A549 (cell line): ENCODE measurements around the gene HRCT1. TPM values are rescaled to one million over a fixed set of nuclear protein-coding genes. Genes with fewer than 3 reads are reported as not detected.
"Not testable (repeated sequence)": the region's sequence is repeated elsewhere in the genome, so short reads cannot be mapped to it uniquely, and the experiment has no call there.

ENCODE experiments used
- ATAC-seq, 2 experiments: fragments of 200-7000 bp in 1 of 2; fragments of >200 bp in 1 of 2; cut with Nextera tagmentation in 1 of 2; cut with Tn5 transposase in 1 of 2; 3 replicates each; pipeline versions ENCODE4 v1.8.0 to v1.9.1; 2018 to 2020; ENCODE audit warnings: mild to moderate bottlenecking in 1 of 2, moderate library complexity in 1 of 2
- CTCF ChIA-PET: fragments of 300-600 bp; sonication (Branson Sonifier 250); formaldehyde crosslinking; extraction: SDS; loops from one replicate; lab custom pipeline; 2021; ENCODE audit warnings: antibody characterized with exemption, inconsistent platforms; lab: Yijun Ruan, JAX
- POLR2A ChIA-PET: fragments of 350-600 bp; formaldehyde crosslinking; extraction: SDS; loops from one replicate; lab custom pipeline; 2021; ENCODE audit warnings: antibody characterized with exemption, inconsistent platforms; lab: Yijun Ruan, JAX
- DNase-seq, 2 experiments: peaks; one replicate each; pipeline versions ENCODE4 v3.0.0 to v3.0.0-alpha.2; 2011 to 2016; ENCODE audit warnings: low read depth in 1 of 2, low spot score in 1 of 2
- FAIRE-seq: peaks from 2 replicates; lab custom pipeline; 2011; peaks lifted over from hg19 to GRCh38; lab: Jason Lieb, UNC
- H3K27ac ChIP-seq, 2 experiments: fragments of >200 bp; sonication (Bioruptor Twin); formaldehyde crosslinking; 3 replicates each; pipeline ENCODE4 v1.5.1; 2016 to 2017
- H3K4me1 ChIP-seq: fragments of >200 bp; sonication (Bioruptor Twin); formaldehyde crosslinking; 3 replicates; pipeline ENCODE4 v1.6.1; 2016
- H3K4me2 ChIP-seq: fragments of >200 bp; sonication (Bioruptor Twin); formaldehyde crosslinking; 3 replicates; pipeline ENCODE4 v1.6.1; 2016
- H3K4me3 ChIP-seq: fragments of >200 bp; sonication (Bioruptor Twin); formaldehyde crosslinking; 3 replicates; pipeline ENCODE4 v1.5.1; 2016
- H3K9me3 ChIP-seq: fragments of >200 bp; sonication (Bioruptor Twin); formaldehyde crosslinking; 3 replicates; pipeline ENCODE4 v1.6.1; 2016
- CBX2 ChIP-seq: fragments of 200-600 bp; sonication (generic); IDR thresholded peaks from 2 replicates; pipeline ENCODE4 v1.6.1; 2016; ENCODE audit warnings: low read depth, mild to moderate bottlenecking, borderline replicate concordance
- CEBPB ChIP-seq, 2 experiments: fragments of >200 bp in 1 of 2; sonication (Bioruptor Twin) in 1 of 2; formaldehyde crosslinking in 1 of 2; IDR thresholded peaks; 2 replicates each; pipeline ENCODE4 v1.6.1; 2012 to 2016
- EP300 ChIP-seq, 2 experiments: fragments of >200 bp; sonication (Bioruptor Twin); formaldehyde crosslinking; IDR thresholded peaks; 2 replicates in 1 of 2; 3 replicates in 1 of 2; pipeline ENCODE4 v1.6.1; 2016 to 2017
- HEYL ChIP-seq: fragments of 250-450 bp; sonication (Bioruptor Pico); IDR thresholded peaks from 2 replicates; pipeline ENCODE4 v1.8.0; 2021; ENCODE audit warnings: mild to moderate bottlenecking, moderate library complexity
- HOXA7 ChIP-seq: fragments of 250-450 bp; sonication (Bioruptor Pico); IDR thresholded peaks from 2 replicates; pipeline ENCODE4 v1.5.0; 2020; ENCODE audit warnings: mild to moderate bottlenecking, moderate library complexity
- HOXB5 ChIP-seq: fragments of 250-450 bp; sonication (Bioruptor Pico); IDR thresholded peaks from 2 replicates; pipeline ENCODE4 v1.5.0; 2020; ENCODE audit warnings: mild to moderate bottlenecking, moderate library complexity
- NFE2L2 ChIP-seq: fragments of 150-350 bp; conservative IDR thresholded peaks from 2 replicates; pipeline ENCODE4 v1.6.1; 2014; ENCODE audit warnings: low read length
- NPAS2 ChIP-seq: fragments of 250-450 bp; sonication (Bioruptor Pico); IDR thresholded peaks from 2 replicates; pipeline ENCODE4 v1.8.0; 2022; ENCODE audit warnings: mild to moderate bottlenecking, moderate library complexity, borderline replicate concordance
- PBX3 ChIP-seq: IDR thresholded peaks from 2 replicates; pipeline ENCODE4 v1.6.1; 2012
- RAD21 ChIP-seq, 2 experiments: fragments of >200 bp in 1 of 2; sonication (Bioruptor Twin) in 1 of 2; formaldehyde crosslinking in 1 of 2; IDR thresholded peaks in 1 of 2; conservative IDR thresholded peaks in 1 of 2; 2 replicates in 1 of 2; 3 replicates in 1 of 2; pipeline ENCODE4 v1.6.1; 2012 to 2018; ENCODE audit warnings: inconsistent platforms in 1 of 2
- ZFP36 ChIP-seq: fragments of 450-650 bp; IDR thresholded peaks from 2 replicates; pipeline ENCODE4 v1.6.1; 2014; ENCODE audit warnings: borderline replicate concordance; ENCODE audit not compliant: partially characterized antibody
- WGBS: methylation state at CpG from one replicate; pipeline ENCODE4 v1.1.6; 2017; ENCODE audit errors: missing lambda C conversion rate; 5-methylcytosine and 5-hydroxymethylcytosine counted together
- polyA plus RNA-seq, 4 experiments: library from polyadenylated mRNA; depleted of rRNA in 3 of 4; stranded (reverse); fragments of >200 nt; fragmentation: RNase III in 1 of 4; extraction: RNeasy Plus Mini Kit Qiagen cat#74134 plus additional on column Dnase treatment in 1 of 4; gene quantifications; 2 replicates in 3 of 4; 3 replicates in 1 of 4; pipeline ENCODE4 v1.2.3, GENCODE V29; 2011 to 2017
- TF ChIP-seq, protein P1 (sequence below): fragments of >200 bp; sonication (Bioruptor Twin); formaldehyde crosslinking; IDR thresholded peaks from 3 replicates; pipeline ENCODE4 v1.5.1; 2016
- TF ChIP-seq, protein P2 (sequence below): IDR thresholded peaks from 2 replicates; pipeline ENCODE4 v1.6.1; 2012; ENCODE audit warnings: low read depth, borderline replicate concordance
- TF ChIP-seq, protein P3 (sequence below): fragments of 250-450 bp; sonication (Bioruptor Pico); IDR thresholded peaks from 2 replicates; pipeline ENCODE4 v1.5.0; 2020; ENCODE audit warnings: low read depth, mild to moderate bottlenecking, moderate library complexity
- TF ChIP-seq, protein P4 (sequence below): fragments of >200 bp; sonication (Bioruptor Twin); formaldehyde crosslinking; IDR thresholded peaks from 2 replicates; pipeline ENCODE4 v1.6.1; 2016

The HRCT1 gene
- polyA plus RNA-seq, 2 of the 4 experiments (the other 2 are of a cell fraction), result 0.21 to 0.22 TPM

GRCh38 chr9:35932735-35933134 lies 26.7 kb downstream of the HRCT1 start:
- no peaks in the 10 kb centered on the region for H3K4me1 ChIP-seq
- FAIRE-seq (no peak), DNase-seq (no peak)
- WGBS, result 93% methylated on average over 3 of the region's 3 CpGs
- no peaks in the 10 kb centered on the region for H3K9me3 ChIP-seq
- no peak overlapping the region for H3K4me2 ChIP-seq
- H3K27ac ChIP-seq, result no peak overlapping the region
- TF ChIP-seq, protein P1, sequence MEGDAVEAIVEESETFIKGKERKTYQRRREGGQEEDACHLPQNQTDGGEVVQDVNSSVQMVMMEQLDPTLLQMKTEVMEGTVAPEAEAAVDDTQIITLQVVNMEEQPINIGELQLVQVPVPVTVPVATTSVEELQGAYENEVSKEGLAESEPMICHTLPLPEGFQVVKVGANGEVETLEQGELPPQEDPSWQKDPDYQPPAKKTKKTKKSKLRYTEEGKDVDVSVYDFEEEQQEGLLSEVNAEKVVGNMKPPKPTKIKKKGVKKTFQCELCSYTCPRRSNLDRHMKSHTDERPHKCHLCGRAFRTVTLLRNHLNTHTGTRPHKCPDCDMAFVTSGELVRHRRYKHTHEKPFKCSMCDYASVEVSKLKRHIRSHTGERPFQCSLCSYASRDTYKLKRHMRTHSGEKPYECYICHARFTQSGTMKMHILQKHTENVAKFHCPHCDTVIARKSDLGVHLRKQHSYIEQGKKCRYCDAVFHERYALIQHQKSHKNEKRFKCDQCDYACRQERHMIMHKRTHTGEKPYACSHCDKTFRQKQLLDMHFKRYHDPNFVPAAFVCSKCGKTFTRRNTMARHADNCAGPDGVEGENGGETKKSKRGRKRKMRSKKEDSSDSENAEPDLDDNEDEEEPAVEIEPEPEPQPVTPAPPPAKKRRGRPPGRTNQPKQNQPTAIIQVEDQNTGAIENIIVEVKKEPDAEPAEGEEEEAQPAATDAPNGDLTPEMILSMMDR, result no peak
- no peak for TF ChIP-seq RAD21 (conservative IDR thresholded peaks at IDR 0.05 in 1 of 2, IDR thresholded peaks at IDR 0.05 in 1 of 2)
- no peak for TF ChIP-seq PBX3
- TF ChIP-seq ZFP36, result no peak
- TF ChIP-seq CBX2, result no peak
- no peak for TF ChIP-seq NFE2L2
- TF ChIP-seq, protein P2, sequence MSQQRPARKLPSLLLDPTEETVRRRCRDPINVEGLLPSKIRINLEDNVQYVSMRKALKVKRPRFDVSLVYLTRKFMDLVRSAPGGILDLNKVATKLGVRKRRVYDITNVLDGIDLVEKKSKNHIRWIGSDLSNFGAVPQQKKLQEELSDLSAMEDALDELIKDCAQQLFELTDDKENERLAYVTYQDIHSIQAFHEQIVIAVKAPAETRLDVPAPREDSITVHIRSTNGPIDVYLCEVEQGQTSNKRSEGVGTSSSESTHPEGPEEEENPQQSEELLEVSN, result no peak
- no peak for TF ChIP-seq HOXB5 (CRISPR knock-in tag)
- TF ChIP-seq, protein P3, sequence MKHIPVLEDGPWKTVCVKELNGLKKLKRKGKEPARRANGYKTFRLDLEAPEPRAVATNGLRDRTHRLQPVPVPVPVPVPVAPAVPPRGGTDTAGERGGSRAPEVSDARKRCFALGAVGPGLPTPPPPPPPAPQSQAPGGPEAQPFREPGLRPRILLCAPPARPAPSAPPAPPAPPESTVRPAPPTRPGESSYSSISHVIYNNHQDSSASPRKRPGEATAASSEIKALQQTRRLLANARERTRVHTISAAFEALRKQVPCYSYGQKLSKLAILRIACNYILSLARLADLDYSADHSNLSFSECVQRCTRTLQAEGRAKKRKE (CRISPR knock-in tag), result no peak
- TF ChIP-seq, all 56 proteins: peak for 0
- H3K4me3 ChIP-seq, result no peak overlapping the region
- POLR2A ChIA-PET, result interaction anchor here (0.5 to 0.6 kb wide), 2 partner anchors 41 to 201 kb away, joined by 3 read pairs; partner anchors contain the start of gene TLN1
- CTCF ChIA-PET, result interaction anchor here (0.6 to 2.0 kb wide), 5 partner anchors 8 to 234 kb away, joined by 3 to 15 read pairs (median 4); no protein-coding TSS in a partner anchor
- ATAC-seq, result no peak

DNA sequence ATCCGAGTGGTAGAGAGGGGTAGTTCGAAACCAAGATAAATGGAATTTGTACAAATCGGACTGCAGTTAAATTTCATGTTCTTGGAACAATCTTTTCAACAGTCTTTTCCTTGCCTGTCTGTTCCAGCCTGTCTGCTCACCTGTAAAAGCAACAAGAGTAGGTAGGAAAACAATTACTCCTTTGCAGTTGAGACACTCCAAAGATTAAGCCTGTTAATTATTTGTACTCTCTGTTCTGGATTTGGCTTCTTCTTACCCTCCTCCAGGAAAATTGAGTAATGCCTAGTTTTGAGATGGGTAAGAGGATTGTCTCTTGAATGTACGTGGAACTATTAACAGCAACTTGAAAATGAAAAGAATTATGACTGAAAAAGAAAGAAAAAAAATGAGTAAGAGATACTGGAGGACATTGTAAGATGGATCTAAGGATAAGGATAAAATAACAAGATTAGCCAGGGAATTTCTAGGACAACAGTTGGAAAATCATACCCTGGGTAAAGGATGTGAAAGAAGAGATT lies 27.6 kb downstream of the HRCT1 start:
- DNase-seq, result no peak
- FAIRE-seq, result no peak
- no peaks in the 10 kb centered on the region for H3K4me1 ChIP-seq
- H3K27ac ChIP-seq, result peak overlapping the region in 1 of 2 experiments; percentile 11; a peak in 1 of 6 replicates
- no peak overlapping the region for H3K4me3 ChIP-seq
- CTCF ChIA-PET, result interaction anchor here (1.2 to 4.5 kb wide), 4 partner anchors 12 to 233 kb away, joined by 3 to 25 read pairs (median 10); no protein-coding TSS in a partner anchor
- no peak for ATAC-seq
- H3K9me3 ChIP-seq, result no peaks in the 10 kb centered on the region
- H3K4me2 ChIP-seq, result no peak overlapping the region
- 64% methylated on average over 4 of the region's 4 CpGs for whole genome bisulfite sequencing
- POLR2A ChIA-PET, result no interaction called here
- no peak for TF ChIP-seq NPAS2 (CRISPR knock-in tag)
- no peak for TF ChIP-seq CEBPB (IDR thresholded peaks at IDR 0.05)
- TF ChIP-seq PBX3, result no peak
- TF ChIP-seq, protein P4, sequence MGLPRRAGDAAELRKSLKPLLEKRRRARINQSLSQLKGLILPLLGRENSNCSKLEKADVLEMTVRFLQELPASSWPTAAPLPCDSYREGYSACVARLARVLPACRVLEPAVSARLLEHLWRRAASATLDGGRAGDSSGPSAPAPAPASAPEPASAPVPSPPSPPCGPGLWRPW, result no peak
- TF ChIP-seq HOXA7 (CRISPR knock-in tag), result no peak
- TF ChIP-seq EP300 (IDR thresholded peaks at IDR 0.05), result no peak
- TF ChIP-seq HEYL (CRISPR knock-in tag), result no peak
- TF ChIP-seq, all 56 proteins: peak for 0

DNA sequence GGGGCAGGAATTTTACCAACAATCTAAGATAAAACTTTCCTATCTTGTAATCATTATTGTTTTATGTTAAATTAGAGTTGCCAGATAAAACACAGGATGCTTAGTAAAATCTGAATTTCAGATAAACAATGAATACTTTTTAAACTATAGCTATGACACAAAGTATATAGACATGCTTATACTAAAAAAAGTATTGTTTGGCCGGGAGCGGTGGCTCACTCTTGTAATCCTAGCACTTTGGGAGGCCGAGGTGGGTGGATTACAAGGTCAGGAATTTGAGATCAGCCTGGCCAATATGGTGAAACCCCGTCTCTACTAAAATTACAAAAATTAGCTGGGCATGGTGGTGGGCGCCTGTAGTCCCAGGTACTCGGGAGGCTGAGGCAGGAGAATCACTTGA lies 28.1 kb downstream of the HRCT1 start:
- FAIRE-seq, H3K4me1 ChIP-seq, H3K9me3 ChIP-seq, H3K4me3 ChIP-seq, DNase-seq, ATAC-seq, H3K4me2 ChIP-seq, POLR2A ChIA-PET, H3K27ac ChIP-seq: not testable (repeated sequence)
- 70% methylated on average over 6 of the region's 6 CpGs for WGBS
- CTCF ChIA-PET, result interaction anchor here (1.2 to 4.5 kb wide), 3 partner anchors 12 to 232 kb away, joined by 3 to 25 read pairs (median 6); no protein-coding TSS in a partner anchor
